OCI-LY3 (cell line): Measurements from ENCODE around the gene AK1.
"Not testable (repeated sequence)": the region's sequence is repeated elsewhere in the genome, so short reads cannot be mapped to it uniquely, and the experiment has no call there.

ENCODE experiments used
- H2AFZ ChIP-seq: fragments of 200-600, 300-600 bp; shearing (Covaris generic); 2 replicates; pipeline ENCODE4 v1.6.0; 2014; ENCODE audit warnings: antibody characterized with exemption, low read depth, low read length
- H3K27ac ChIP-seq: fragments of 200-600, 300-600 bp; sonication (generic); 2 replicates; pipeline ENCODE4 v1.5.1; 2014; ENCODE audit warnings: mild to moderate bottlenecking, low read length, moderate library complexity, mixed read lengths
- H3K27me3 ChIP-seq: fragments of 200-600, 300-600 bp; sonication (generic); 2 replicates; pipeline ENCODE4 v1.6.1; 2014; ENCODE audit warnings: low read depth, low read length, mixed read lengths
- H3K36me3 ChIP-seq: fragments of 200-600, 300-600 bp; sonication (generic); replicated peaks from 2 replicates; pipeline ENCODE3; 2014; ENCODE audit warnings: low read depth, low read length, mixed read lengths
- H3K4me1 ChIP-seq: fragments of 300-600, 200-600 bp; sonication (generic); 2 replicates; pipeline ENCODE4 v1.6.1; 2014; ENCODE audit warnings: low read length, mixed read lengths
- H3K4me2 ChIP-seq: fragments of 200-600, 300-600 bp; sonication (generic); 2 replicates; pipeline ENCODE4 v1.6.1; 2014; ENCODE audit warnings: low read length, mixed read lengths
- H3K4me3 ChIP-seq: fragments of 300-600, 200-600 bp; sonication (generic); 2 replicates; pipeline ENCODE4 v1.5.1; 2014; ENCODE audit warnings: antibody characterized with exemption, mild to moderate bottlenecking, low read length, moderate library complexity
- H3K79me2 ChIP-seq: fragments of 300-600, 200-600 bp; shearing (Covaris generic); 2 replicates; pipeline ENCODE4 v1.6.1; 2014; ENCODE audit warnings: mild to moderate bottlenecking, low read length, mixed read lengths
- H3K9ac ChIP-seq: fragments of 300-600, 200-600 bp; shearing (Covaris generic); 2 replicates; pipeline ENCODE4 v1.6.0; 2014; ENCODE audit warnings: mild to moderate bottlenecking, low read length, moderate library complexity
- H3K9me3 ChIP-seq: fragments of 200-600, 300-600 bp; shearing (Covaris generic); 2 replicates; pipeline ENCODE4 v1.6.1; 2014; ENCODE audit warnings: low read length, mixed read lengths; ENCODE audit not compliant: insufficient read depth
- H4K20me1 ChIP-seq: fragments of 200-600, 300-600 bp; sonication (generic); 2 replicates; pipeline ENCODE4 v1.6.1; 2016; ENCODE audit warnings: low read length, mixed read lengths; ENCODE audit not compliant: insufficient read depth
- EZH2phosphoT487 ChIP-seq: fragments of 200-600 bp; shearing (Covaris generic); IDR thresholded peaks from 2 replicates; pipeline ENCODE4 v1.6.1; 2018; ENCODE audit warnings: antibody characterized with exemption, mixed run types, low read depth
- TF ChIP-seq, protein P1 (sequence below): fragments of 200-600, 300-600 bp; sonication (generic); IDR thresholded peaks from 2 replicates; pipeline ENCODE4 v1.5.1; 2014; ENCODE audit warnings: antibody characterized with exemption, low read length, low read depth

Gene AK1

DNA sequence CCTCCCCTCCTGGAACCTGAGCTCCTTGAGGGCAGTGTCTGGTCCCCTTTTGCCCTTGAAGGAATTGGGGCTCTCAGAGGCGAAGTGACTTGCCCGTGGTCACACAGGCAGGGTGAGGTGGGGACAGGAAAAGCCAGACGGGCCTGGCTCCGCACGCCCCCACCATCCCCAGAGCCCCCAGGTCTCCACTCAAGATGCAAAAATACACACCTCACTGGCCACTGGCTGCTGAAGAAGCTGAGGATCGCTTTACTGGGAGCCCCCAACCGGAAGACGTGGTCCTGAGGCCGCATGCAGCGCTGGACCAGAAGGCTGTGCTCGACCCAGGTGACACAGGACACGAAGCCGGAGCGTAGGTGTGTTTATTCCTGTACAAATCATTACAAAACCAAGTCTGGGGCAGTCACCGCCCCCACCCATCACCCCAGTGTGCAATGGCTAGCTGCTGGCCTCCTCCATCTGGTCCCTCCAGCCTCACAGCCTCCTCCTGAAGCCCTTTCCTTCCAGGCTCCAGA lies 7.6 kb upstream of the AK1 start:
- H4K20me1 ChIP-seq: no peaks in the 10 kb centered on the region
- H3K9ac ChIP-seq: no peak overlapping the region
- no peak overlapping the region for H3K27ac ChIP-seq
- H3K79me2 ChIP-seq: no peaks in the 10 kb centered on the region
- H3K4me3 ChIP-seq: no peak overlapping the region
- H3K36me3 ChIP-seq: peaks cover 20% of the 10 kb centered on the region
- H3K4me2 ChIP-seq: no peak overlapping the region
- TF ChIP-seq EZH2phosphoT487: no peak
- TF ChIP-seq, protein P1, sequence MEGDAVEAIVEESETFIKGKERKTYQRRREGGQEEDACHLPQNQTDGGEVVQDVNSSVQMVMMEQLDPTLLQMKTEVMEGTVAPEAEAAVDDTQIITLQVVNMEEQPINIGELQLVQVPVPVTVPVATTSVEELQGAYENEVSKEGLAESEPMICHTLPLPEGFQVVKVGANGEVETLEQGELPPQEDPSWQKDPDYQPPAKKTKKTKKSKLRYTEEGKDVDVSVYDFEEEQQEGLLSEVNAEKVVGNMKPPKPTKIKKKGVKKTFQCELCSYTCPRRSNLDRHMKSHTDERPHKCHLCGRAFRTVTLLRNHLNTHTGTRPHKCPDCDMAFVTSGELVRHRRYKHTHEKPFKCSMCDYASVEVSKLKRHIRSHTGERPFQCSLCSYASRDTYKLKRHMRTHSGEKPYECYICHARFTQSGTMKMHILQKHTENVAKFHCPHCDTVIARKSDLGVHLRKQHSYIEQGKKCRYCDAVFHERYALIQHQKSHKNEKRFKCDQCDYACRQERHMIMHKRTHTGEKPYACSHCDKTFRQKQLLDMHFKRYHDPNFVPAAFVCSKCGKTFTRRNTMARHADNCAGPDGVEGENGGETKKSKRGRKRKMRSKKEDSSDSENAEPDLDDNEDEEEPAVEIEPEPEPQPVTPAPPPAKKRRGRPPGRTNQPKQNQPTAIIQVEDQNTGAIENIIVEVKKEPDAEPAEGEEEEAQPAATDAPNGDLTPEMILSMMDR: no peak
- no peaks in the 10 kb centered on the region for H3K27me3 ChIP-seq
- H3K9me3 ChIP-seq: no peaks in the 10 kb centered on the region
- peaks cover 7% of the 10 kb centered on the region; the same call in 1 of the 2 replicates for H3K4me1 ChIP-seq
- H2AFZ ChIP-seq: no peak overlapping the region

DNA sequence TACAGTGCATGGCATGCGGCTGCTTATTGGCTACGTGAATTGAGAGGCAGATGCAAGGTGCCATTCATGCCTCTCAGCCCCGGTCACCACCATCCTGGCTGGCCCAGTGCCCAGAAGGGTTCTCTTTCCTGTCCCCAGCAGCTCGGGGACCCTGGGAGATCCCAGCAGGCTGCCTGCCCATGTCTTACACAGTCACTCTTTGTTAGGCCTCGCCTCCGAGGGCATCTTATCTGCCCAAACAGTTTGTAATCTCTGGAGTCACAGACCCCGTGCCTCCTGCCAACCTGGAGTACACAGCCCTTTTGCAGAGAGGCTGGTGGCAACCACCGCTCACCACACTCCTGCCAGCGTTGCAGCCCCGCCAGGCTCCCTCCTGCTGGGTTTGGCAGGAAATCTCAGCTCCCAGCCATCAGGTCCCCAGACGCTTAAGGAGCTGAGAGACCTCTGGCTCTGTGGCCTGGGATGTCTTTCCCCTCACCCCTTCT lies 7.0 kb upstream of the AK1 start:
- Histone ChIP-seq H3K4me1 (peaks cover 8% of the 10 kb centered on the region; the same call in 1 of the 2 replicates), H3K4me3 (no peak overlapping the region)

DNA sequence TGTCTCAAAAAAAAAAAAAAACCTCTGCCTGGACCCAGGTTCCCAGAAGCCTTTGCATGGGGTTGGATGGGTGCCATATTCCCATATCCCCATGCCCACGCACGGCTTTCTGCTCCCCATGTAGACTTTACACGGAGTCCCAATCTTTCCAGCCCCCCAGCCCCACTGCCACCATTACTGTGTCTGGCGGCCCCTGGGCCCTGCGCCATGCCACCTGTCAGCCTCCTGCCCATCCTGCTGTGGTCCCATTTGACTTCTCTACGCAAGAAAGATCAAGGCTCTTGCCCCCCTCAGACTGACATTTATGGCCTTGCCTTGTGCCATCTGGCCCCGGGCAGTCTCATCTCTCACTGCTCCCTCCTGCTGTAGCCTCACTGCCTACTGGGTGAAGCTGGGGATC lies 6.5 kb upstream of the AK1 start:
- no peaks in the 10 kb centered on the region for H4K20me1 ChIP-seq
- no peaks in the 10 kb centered on the region for H3K9me3 ChIP-seq
- no peak overlapping the region for H3K4me2 ChIP-seq
- no peaks in the 10 kb centered on the region for H3K27me3 ChIP-seq
- H3K9ac ChIP-seq: no peak overlapping the region
- H2AFZ ChIP-seq: no peak overlapping the region
- no peaks in the 10 kb centered on the region for H3K79me2 ChIP-seq
- peaks cover 17% of the 10 kb centered on the region for H3K36me3 ChIP-seq
- peaks cover 10% of the 10 kb centered on the region for H3K4me1 ChIP-seq
- H3K4me3 ChIP-seq: no peak overlapping the region
- H3K27ac ChIP-seq: no peak overlapping the region
- TF ChIP-seq, protein P1: no peak
- no peak for TF ChIP-seq EZH2phosphoT487

More for the DNA sequence above, 7.0 kb upstream of the AK1 start:
- Histone ChIP-seq H3K27ac (no peak overlapping the region), H3K4me2 (no peak overlapping the region), H3K9ac (no peak overlapping the region), H3K79me2 (no peaks in the 10 kb centered on the region), H3K9me3 (no peaks in the 10 kb centered on the region), H3K36me3 (peaks cover 17% of the 10 kb centered on the region), H2AFZ (no peak overlapping the region), H4K20me1 (no peaks in the 10 kb centered on the region), H3K27me3 (no peaks in the 10 kb centered on the region)
- TF ChIP-seq EZH2phosphoT487: no peak
- TF ChIP-seq, protein P1: no peak

DNA sequence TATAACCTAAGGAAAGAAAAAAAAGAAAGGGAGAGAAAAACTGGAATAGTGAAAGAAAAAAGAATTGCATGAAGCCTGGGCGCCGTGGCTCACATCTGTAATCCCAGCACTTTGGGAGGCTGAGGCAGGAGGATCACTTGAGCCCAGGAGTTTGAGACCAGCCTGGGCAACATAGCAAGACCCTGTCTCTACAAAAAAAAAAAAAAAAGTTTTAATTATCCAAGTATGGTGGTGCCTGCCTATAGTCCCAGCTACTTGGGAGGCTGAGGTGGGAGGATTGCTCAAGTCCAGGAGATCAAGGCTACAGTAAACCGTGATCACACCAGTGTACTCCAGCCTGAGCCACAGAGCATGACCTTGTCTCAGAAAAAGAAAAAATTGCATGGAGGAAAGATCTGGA lies 4.2 kb upstream of the AK1 start:
- not testable (repeated sequence) for H3K27me3 ChIP-seq, H3K79me2 ChIP-seq, H2AFZ ChIP-seq, H3K4me3 ChIP-seq, H3K27ac ChIP-seq, H4K20me1 ChIP-seq, H3K9ac ChIP-seq, H3K4me2 ChIP-seq, H3K36me3 ChIP-seq, H3K9me3 ChIP-seq
- H3K4me1 ChIP-seq: peaks cover 15% of the 10 kb centered on the region
